Kidney epithelial cell (primary cell): ENCODE results near the gene NOP14. TPM values are rescaled to one million over a fixed set of nuclear protein-coding genes. Genes with fewer than 3 reads are reported as not detected.
"Not testable (repeated sequence)": the region's sequence is repeated elsewhere in the genome, so short reads cannot be mapped to it uniquely, and the experiment has no call there.

Experiments used
- DNase-seq: peaks from one replicate; pipeline ENCODE4 v3.0.0-alpha.2; 2010; ENCODE audit warnings: low read depth
- H3K27me3 ChIP-seq: 2 replicates; pipeline ENCODE4 v1.6.0; 2011; ENCODE audit warnings: low read length; ENCODE audit not compliant: control insufficient read depth, insufficient read depth
- H3K36me3 ChIP-seq: 2 replicates; pipeline ENCODE4 v1.5.1; 2011; ENCODE audit warnings: low read length; ENCODE audit not compliant: control insufficient read depth, insufficient read depth
- H3K4me3 ChIP-seq: 2 replicates; pipeline ENCODE4 v1.5.1; 2011; ENCODE audit warnings: low read depth, mild to moderate bottlenecking, control low read depth, low read length
- total RNA-seq: library from RNA; depleted of rRNA; stranded (reverse); fragments of >200 nt; gene quantifications from 2 replicates; pipeline ENCODE4 v1.2.3, GENCODE V29; 2015
- TF ChIP-seq, protein P1 (sequence below): IDR thresholded peaks from 2 replicates; pipeline ENCODE4 v1.5.1; 2011; ENCODE audit warnings: mild to moderate bottlenecking, moderate library complexity, low read length, control low read depth, inconsistent platforms; ENCODE audit not compliant: insufficient read depth, poor library complexity, severe bottlenecking

The NOP14 gene
- total RNA-seq, 1 donor from 2014 or later = 35.2 TPM

- Histone ChIP-seq H3K27me3 (no peaks in the 10 kb centered on the region), H3K4me3 (peak overlapping the region; percentile 58), H3K36me3 (no peaks in the 10 kb centered on the region)
- no peak for DNase-seq
- TF ChIP-seq, protein P1, sequence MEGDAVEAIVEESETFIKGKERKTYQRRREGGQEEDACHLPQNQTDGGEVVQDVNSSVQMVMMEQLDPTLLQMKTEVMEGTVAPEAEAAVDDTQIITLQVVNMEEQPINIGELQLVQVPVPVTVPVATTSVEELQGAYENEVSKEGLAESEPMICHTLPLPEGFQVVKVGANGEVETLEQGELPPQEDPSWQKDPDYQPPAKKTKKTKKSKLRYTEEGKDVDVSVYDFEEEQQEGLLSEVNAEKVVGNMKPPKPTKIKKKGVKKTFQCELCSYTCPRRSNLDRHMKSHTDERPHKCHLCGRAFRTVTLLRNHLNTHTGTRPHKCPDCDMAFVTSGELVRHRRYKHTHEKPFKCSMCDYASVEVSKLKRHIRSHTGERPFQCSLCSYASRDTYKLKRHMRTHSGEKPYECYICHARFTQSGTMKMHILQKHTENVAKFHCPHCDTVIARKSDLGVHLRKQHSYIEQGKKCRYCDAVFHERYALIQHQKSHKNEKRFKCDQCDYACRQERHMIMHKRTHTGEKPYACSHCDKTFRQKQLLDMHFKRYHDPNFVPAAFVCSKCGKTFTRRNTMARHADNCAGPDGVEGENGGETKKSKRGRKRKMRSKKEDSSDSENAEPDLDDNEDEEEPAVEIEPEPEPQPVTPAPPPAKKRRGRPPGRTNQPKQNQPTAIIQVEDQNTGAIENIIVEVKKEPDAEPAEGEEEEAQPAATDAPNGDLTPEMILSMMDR = no peak
These were observed 1.6 kb upstream of the NOP14 start for GRCh38 chr4:2964706-2965258.

DNA sequence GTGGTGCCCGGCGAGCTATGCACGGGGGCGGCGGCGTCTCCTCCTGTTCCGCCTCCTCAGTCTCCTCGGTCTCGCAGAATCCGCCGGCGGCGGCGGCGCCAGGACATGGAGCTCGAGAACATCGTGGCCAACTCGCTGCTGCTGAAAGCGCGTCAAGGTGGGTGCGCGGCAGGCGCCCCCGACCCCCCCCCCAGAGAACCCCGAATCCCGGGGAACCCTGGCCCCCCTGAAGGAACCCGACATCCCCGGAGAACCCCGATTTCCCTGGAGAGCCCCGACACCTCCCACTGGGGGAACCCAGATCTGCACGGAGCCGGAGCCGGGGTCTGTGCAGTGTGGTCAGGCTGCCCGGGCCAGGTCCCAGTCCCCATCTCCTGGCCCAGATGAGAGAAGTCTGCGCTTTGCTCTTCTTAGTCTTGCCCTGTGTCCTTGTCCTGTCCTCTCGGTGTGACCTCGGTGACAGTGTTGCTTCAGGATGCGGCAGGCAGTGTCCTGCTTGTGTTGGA lies 813 bp upstream of the NOP14 start:
- TF ChIP-seq, protein P1 = no peak
- no peaks in the 10 kb centered on the region for H3K36me3 ChIP-seq
- no peaks in the 10 kb centered on the region for H3K27me3 ChIP-seq
- peak overlapping the region; percentile 58 for H3K4me3 ChIP-seq
- no peak for DNase-seq

DNA sequence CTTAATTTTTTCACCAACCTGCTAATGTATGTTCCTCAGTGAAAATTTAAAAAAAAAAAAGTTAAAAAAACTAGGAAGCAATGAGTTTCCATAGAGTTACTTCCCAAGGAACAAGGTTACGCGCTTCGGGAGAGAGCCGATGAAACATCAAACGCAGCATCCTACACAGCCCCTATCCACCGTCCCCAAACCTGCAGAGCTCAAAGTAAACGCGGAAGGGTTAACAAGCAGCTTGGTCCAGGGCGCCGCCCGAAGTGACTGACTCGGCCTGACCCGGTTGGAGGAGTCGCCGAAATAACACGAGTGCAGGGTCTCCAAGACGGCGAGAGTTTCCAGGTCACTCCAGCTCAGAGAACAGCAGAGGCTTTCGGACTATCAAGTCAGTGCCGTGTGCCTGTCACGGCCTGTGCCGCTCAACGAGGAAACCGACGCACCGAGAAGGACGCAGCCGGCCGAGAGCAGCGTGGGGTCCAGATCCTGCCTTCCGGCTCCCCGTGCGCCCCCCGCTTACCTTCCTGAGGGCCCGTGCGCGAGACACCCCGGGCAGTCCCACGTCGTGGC lies 512 bp downstream of the NOP14 start:
- no peak for DNase-seq
- no peaks in the 10 kb centered on the region for H3K36me3 ChIP-seq
- H3K4me3 ChIP-seq = peak overlapping the region; percentile 58
- H3K27me3 ChIP-seq = no peaks in the 10 kb centered on the region
- TF ChIP-seq, protein P1 = no peak

DNA sequence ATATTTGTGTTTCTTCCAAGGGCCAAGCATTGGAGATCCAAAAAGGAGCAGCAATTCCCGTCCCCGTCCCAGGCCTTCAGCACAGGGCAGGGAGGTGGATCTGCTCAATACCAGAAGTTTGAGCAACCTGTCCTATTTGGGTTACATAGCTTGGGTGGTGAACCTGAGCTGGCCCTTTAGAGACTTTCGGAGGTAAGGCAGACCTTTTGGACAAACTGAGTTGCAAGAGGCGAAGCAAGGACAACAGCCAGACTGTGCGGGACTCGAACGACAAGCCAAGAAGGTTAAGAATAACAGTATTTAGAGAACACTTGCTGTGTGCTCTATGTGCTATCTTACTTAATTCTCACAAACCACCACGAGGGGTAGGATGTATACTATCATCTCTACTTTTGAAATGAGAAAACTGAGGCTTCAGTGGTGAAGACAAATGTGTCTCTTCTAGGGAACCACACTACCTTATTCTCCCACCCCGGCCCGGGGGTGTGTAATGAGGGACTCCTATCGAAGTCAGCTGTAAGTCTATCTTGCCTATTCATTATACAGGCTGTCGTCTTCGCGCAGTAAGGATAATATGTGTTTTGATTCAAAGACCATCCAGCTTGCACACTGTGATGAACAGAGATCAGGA lies 1.3 kb downstream of the NOP14 start:
- TF ChIP-seq, protein P1 = no peak
- H3K36me3 ChIP-seq = no peaks in the 10 kb centered on the region
- peak overlapping the region; percentile 58 for H3K4me3 ChIP-seq
- DNase-seq = no peak
- no peaks in the 10 kb centered on the region for H3K27me3 ChIP-seq

- TF ChIP-seq, protein P1 = no peak
- H3K36me3 ChIP-seq = no peaks in the 10 kb centered on the region
- H3K27me3 ChIP-seq = no peaks in the 10 kb centered on the region
- no peak for DNase-seq
- no peak overlapping the region for H3K4me3 ChIP-seq
These were observed 1.8 kb downstream of the NOP14 start for GRCh38 chr4:2961421-2961810.

DNA sequence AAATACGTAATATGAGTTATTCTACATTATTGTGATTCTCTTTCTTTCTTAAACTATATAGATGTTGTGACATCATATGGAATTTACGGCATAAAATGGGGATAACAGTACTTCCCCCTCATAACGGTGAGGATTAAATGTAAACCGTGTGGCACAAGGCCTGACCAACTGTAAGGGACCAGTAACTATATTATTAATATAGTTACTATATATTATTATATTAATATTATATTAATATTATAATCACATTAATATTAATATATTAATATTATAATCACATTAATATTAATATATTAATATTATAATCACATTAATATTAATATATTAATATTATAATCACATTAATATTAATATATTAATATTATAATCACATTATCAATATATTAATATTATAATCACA lies 2.8 kb downstream of the NOP14 start:
- not testable (repeated sequence) for H3K27me3 ChIP-seq, H3K36me3 ChIP-seq, DNase-seq, H3K4me3 ChIP-seq
